KOPT-K1 (cell line): ENCODE data around the gene COL19A1.

ENCODE experiments used
- H3K27ac ChIP-seq: fragments of 200-600 bp; sonication (generic); 2 replicates; pipeline ENCODE4 v1.5.1; 2016; ENCODE audit warnings: antibody characterized with exemption, mild to moderate bottlenecking, low read depth, low read length; ENCODE audit not compliant: poor library complexity, severe bottlenecking
- H3K36me3 ChIP-seq: fragments of 200-600 bp; sonication (generic); 2 replicates; pipeline ENCODE4 v1.5.1; 2017; ENCODE audit warnings: antibody characterized with exemption, mild to moderate bottlenecking, low read length, moderate library complexity; ENCODE audit not compliant: insufficient read depth
- H3K9me3 ChIP-seq: fragments of 200-600 bp; sonication (generic); 2 replicates; pipeline ENCODE4 v1.5.1; 2017; ENCODE audit warnings: antibody characterized with exemption, low read length, mild to moderate bottlenecking; ENCODE audit not compliant: insufficient read depth, poor library complexity, severe bottlenecking

COL19A1 gene

GRCh38 chr6:70180183-70180900 lies 314.0 kb downstream of the COL19A1 start:
- Histone ChIP-seq H3K9me3 (no peaks in the 10 kb centered on the region), H3K36me3 (no peaks in the 10 kb centered on the region), H3K27ac (no peak overlapping the region)

GRCh38 chr6:70180901-70181599 lies 314.7 kb downstream of the COL19A1 start:
- Histone ChIP-seq H3K36me3 (no peaks in the 10 kb centered on the region), H3K9me3 (no peaks in the 10 kb centered on the region), H3K27ac (no peak overlapping the region)

DNA sequence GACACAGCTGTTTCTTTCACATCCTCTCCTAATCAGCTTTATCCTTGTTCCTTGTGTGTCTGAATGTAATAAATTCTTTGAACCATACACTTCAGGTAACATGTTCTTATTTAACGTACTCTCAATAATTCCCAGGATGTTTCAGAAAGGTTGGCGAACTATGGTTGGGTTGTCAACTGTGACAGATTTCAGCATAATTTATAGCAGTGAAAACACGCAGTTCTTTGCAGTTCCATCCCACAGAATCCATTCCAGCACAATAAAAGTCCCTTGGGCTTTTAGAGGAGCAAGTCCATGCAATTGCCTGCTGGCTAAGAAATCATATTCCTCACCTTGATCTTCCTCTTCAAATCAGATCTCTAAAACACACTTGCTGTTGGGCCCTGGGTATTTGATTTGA lies 317.2 kb downstream of the COL19A1 start:
- Histone ChIP-seq H3K27ac (no peak overlapping the region), H3K36me3 (no peaks in the 10 kb centered on the region), H3K9me3 (no peaks in the 10 kb centered on the region)

DNA sequence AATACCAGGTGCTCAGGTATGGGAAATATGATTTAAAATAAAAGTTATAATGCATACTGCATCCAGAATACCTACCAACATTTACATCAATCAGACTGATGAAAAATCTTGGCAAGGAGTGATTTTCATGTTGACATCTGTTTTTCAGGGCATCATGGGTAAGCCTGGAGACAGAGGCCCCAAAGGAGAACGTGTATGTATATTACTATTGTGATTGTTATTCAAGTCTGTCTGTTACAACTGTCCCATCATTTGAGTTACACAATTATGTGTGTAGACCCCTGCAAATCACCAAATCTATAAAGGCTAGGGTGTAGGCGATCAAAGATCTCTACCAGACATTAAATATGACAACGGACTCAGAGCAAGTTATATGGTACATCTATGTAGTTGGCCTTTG lies 318.4 kb downstream of the COL19A1 start:
- no peaks in the 10 kb centered on the region for H3K36me3 ChIP-seq
- no peaks in the 10 kb centered on the region for H3K9me3 ChIP-seq
- no peak overlapping the region for H3K27ac ChIP-seq

GRCh38 chr6:70186461-70186860 lies 320.1 kb downstream of the COL19A1 start:
- Histone ChIP-seq H3K27ac (no peak overlapping the region), H3K36me3 (no peaks in the 10 kb centered on the region), H3K9me3 (no peaks in the 10 kb centered on the region)

DNA sequence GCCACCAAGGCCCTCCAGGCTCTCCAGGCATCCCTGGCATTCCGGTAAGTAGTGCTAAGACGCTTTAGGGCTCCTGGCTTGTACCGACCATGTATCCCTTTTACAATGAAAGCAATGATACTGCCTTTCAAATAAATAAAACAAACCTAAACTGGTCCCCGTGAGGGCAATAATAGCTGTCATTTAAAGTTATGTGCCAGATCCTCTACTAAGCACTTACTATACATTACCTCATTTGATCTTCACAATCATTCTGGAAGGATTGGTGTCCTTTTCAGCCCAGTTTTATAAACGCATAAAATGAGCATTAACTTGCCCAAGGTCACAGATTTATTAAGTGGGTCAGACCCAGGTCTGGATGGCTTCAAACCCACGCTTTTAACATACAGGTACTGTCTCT lies 321.8 kb downstream of the COL19A1 start:
- no peaks in the 10 kb centered on the region for H3K36me3 ChIP-seq
- H3K9me3 ChIP-seq: no peaks in the 10 kb centered on the region
- no peak overlapping the region for H3K27ac ChIP-seq

GRCh38 chr6:70194421-70194820 lies 328.1 kb downstream of the COL19A1 start:
- no peaks in the 10 kb centered on the region for H3K36me3 ChIP-seq
- no peaks in the 10 kb centered on the region for H3K9me3 ChIP-seq
- H3K27ac ChIP-seq: no peak overlapping the region

DNA sequence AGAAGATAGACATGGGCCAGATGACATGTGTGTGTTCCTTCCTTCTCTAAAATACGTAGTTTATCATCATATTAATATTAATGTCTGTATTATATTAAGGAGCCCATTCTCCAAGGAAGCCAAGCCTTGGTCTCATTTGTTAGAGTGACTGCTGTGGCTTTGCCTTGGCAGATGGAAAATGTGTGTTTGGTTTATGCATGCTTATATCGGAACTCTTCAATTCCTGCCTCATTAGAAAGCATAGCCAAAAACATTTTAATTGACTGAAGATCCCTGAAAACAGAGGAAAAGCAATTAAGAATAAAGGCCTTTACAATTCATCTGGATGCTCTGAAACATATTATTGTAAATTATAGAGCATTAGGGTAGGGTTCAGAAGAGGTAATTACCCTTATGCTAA lies 330.2 kb downstream of the COL19A1 start:
- no peaks in the 10 kb centered on the region for H3K9me3 ChIP-seq

DNA sequence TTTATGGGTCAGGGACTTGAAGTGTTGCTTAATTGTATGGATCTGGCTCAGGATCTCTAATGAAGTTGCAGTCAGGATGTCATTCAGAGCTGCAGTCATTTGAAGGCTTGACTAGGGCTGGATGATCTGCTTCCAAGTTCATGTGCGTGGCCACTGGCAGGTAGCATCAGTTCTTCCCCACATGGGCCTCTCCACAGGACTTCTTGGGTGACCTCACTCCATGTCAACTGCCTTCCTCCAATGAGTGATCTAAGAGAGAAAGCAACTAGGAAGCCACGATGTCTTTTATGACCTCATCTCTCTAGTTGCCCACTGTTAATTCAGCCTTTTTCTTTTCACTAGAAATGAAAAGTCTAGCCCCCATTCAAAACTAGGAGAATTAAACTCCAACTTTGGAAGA lies 332.4 kb downstream of the COL19A1 start:
- Histone ChIP-seq H3K9me3 (no peaks in the 10 kb centered on the region), H3K27ac (no peak overlapping the region), H3K36me3 (no peaks in the 10 kb centered on the region)

More for the DNA sequence above, 330.2 kb downstream of the COL19A1 start:
- Histone ChIP-seq H3K36me3 (no peaks in the 10 kb centered on the region), H3K27ac (no peak overlapping the region)

DNA sequence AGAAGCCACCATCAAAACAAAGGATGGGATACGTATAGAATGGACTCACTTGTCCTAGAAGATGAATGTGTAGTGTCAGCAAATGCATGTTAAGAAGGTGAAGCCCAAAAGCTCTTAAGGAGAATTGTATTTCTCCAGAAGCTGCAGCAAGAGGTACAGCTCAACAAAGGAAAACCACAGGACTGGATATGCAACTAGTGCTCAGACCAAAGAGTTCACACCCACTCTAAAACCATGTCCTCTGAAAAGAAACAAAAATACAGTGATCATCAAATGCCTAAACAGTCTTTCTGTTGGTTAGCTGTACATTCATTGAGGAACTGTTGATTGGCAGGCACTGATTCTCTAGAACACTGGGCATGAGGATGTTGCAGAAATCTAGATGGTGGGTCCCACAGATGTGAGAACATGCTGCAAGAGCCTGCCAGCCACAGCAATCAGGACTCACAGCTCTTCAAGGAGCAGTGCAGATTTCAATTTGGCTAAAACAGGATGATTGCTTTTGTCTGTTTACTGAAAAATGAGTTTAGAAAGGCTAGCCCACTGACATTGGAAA lies 342.0 kb downstream of the COL19A1 start:
- Histone ChIP-seq H3K9me3 (no peaks in the 10 kb centered on the region), H3K36me3 (no peaks in the 10 kb centered on the region), H3K27ac (no peak overlapping the region)

- H3K27ac ChIP-seq: no peak overlapping the region
- H3K9me3 ChIP-seq: no peaks in the 10 kb centered on the region
- no peaks in the 10 kb centered on the region for H3K36me3 ChIP-seq
Observed at GRCh38 chr6:70210462-70210861, 344.1 kb downstream of the COL19A1 start.

- H3K9me3 ChIP-seq: no peaks in the 10 kb centered on the region
- no peak overlapping the region for H3K27ac ChIP-seq
- H3K36me3 ChIP-seq: no peaks in the 10 kb centered on the region
Observed at GRCh38 chr6:70215460-70216108, 349.2 kb downstream of the COL19A1 start.

DNA sequence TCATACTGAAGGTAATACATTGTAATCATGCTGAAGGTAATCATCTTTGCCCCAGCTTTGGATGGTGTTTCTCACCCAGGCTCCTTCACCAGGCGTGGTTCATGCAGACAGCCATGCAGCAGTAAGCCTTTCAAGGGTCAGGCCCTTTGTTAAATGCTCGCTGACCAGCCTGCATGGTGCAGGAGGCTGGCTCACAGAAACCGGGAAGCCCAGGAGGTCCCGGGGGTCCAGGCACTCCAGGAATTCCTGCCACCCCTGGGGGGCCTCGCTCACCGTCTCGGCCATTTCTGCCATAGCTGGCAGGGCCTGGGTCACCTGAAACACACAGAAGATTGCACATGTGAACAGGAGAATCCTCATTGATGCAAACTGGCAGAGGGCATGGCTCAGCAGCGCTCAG lies 350.4 kb downstream of the COL19A1 start:
- no peak overlapping the region for H3K27ac ChIP-seq
- H3K36me3 ChIP-seq: no peaks in the 10 kb centered on the region
- H3K9me3 ChIP-seq: no peaks in the 10 kb centered on the region

GRCh38 chr6:70219943-70220613 lies 353.7 kb downstream of the COL19A1 start:
- Histone ChIP-seq H3K9me3 (no peaks in the 10 kb centered on the region), H3K36me3 (no peaks in the 10 kb centered on the region)

More at GRCh38 chr6:70219943-70220613, 353.7 kb downstream of the COL19A1 start:
- H3K27ac ChIP-seq: no peak overlapping the region
